Stimulated activated CD4-positive, alpha-beta T cell treated with anti-CD3 and anti-CD28 coated beads, Interleukin-1b, Interleukin-23, amount 100 ng/mL, for 24 hours (primary cell): ENCODE results near the gene SLC2A8.

Experiments used
- DNase-seq, 4 experiments: peaks; one replicate each; pipeline ENCODE4 v3.0.0-alpha.2; 2020; ENCODE audit warnings: low read depth in 4 of 4, low spot score in 1 of 4

Gene SLC2A8

DNA sequence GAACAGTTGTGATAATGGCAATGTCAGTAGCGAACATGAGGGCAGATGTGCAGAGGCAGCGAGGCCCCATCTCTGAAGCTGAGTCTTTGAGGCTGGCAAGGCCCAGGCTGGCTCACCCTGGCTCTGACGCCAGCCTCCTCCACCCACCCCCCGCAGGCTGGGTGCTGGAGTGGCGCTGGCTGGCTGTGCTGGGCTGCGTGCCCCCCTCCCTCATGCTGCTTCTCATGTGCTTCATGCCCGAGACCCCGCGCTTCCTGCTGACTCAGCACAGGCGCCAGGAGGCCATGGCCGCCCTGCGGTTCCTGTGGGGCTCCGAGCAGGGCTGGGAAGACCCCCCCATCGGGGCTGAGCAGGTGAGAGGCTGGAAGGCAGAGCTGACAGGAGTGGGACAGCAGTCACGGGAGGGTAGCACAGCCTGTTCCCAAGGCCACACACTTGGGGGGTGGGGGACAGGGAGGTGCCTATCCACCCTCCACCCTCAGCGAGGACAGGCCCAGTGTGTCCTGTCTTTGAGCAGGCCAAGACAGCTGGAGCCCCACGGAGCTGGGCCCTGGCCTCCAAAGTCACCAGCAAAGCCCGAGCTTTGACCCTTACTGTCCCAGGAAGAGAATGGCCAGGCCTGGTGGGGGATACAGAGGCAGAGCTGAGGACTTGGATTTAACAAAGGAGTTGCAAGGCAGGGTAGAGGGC lies 5.6 kb downstream of the SLC2A8 start:
- no peak for DNase-seq

DNA sequence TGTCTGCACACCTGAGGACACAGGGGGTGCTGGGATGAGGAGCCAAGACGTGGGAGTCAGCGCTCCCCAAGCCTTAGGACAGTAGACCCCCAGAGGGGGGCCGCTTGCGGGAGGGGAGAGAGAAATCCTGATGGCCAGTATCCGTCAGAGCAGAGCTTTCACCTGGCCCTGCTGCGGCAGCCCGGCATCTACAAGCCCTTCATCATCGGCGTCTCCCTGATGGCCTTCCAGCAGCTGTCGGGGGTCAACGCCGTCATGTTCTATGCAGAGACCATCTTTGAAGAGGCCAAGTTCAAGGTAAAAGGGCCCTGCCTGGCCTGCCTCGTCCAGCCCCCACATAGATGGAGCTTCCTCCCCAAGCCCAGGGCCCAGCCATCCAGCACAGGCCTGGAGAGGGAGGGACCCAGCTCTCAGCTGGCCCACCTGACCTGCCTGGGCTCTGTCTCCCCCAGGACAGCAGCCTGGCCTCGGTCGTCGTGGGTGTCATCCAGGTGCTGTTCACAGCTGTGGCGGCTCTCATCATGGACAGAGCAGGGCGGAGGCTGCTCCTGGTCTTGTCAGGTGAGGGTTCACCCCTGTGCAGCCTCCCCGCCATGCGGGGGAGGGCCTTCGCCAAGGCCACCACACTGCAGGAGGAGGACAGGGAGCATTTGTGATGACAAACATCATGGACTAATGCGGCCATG lies 6.7 kb downstream of the SLC2A8 start:
- DNase-seq, result no peak

- DNase-seq, result no peak
Measured at GRCh38 chr9:127404631-127405030, 7.7 kb downstream of the SLC2A8 start.

DNA sequence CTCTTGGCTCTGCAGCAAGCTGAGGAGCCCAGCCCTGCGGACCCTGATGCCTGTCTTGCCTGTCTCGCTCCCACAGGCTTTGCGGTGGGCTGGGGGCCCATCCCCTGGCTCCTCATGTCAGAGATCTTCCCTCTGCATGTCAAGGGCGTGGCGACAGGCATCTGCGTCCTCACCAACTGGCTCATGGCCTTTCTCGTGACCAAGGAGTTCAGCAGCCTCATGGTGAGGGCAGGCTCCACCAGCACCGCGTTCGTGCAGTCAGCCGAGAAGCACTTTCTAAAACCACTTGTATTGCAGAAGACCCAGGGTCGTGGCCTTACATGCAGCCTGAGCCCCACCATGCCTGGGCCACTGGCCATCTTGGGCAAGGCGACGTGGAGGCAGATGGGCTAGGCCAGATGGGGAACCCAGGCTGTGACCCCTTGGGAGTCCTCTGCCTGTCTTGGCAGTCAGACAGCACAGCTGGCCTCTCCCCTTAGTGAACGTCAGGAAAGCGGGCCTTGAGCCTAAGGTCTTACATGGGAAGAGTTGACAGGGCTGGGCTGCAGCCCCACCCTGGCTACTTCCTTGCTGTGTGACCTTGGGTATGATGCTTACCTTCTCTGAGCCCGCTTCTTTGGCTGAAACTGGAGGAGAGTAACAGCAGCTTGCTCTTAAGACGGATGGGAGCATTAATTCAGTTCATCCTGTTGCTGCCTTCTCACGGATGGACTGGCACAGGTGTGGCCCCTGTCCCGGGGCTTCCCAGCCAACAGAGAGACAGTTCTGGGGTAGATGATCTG lies 8.6 kb downstream of the SLC2A8 start:
- no peak for DNase-seq

DNA sequence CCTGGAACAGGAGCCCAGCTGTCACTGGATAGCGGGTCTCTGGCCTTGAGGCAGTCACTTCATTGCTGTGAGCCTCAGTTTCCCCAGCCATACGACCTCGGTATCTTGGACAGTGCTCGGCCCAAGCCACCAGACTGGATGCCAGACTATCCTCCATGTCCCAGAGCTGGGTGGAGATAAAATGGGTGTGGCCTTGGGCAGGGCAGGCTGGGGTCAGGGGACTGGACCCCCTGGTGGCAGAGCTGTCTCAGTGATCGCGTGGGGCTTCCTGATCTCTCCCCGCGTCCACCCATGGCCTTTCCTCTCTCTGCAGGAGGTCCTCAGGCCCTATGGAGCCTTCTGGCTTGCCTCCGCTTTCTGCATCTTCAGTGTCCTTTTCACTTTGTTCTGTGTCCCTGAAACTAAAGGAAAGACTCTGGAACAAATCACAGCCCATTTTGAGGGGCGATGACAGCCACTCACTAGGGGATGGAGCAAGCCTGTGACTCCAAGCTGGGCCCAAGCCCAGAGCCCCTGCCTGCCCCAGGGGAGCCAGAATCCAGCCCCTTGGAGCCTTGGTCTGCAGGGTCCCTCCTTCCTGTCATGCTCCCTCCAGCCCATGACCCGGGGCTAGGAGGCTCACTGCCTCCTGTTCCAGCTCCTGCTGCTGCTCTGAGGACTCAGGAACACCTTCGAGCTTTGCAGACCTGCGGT lies 10.0 kb downstream of the SLC2A8 start:
- DNase-seq, result no peak

GRCh38 chr9:127407492-127407843 lies 10.5 kb downstream of the SLC2A8 start:
- no peak for DNase-seq

GRCh38 chr9:127411122-127411521 lies 14.2 kb downstream of the SLC2A8 start:
- no peak for DNase-seq

- no peak for DNase-seq
Measured at GRCh38 chr9:127415141-127415540, 18.2 kb downstream of the SLC2A8 start.

- DNase-seq, result no peak
Measured at GRCh38 chr9:127415657-127416056, 18.7 kb downstream of the SLC2A8 start.

DNA sequence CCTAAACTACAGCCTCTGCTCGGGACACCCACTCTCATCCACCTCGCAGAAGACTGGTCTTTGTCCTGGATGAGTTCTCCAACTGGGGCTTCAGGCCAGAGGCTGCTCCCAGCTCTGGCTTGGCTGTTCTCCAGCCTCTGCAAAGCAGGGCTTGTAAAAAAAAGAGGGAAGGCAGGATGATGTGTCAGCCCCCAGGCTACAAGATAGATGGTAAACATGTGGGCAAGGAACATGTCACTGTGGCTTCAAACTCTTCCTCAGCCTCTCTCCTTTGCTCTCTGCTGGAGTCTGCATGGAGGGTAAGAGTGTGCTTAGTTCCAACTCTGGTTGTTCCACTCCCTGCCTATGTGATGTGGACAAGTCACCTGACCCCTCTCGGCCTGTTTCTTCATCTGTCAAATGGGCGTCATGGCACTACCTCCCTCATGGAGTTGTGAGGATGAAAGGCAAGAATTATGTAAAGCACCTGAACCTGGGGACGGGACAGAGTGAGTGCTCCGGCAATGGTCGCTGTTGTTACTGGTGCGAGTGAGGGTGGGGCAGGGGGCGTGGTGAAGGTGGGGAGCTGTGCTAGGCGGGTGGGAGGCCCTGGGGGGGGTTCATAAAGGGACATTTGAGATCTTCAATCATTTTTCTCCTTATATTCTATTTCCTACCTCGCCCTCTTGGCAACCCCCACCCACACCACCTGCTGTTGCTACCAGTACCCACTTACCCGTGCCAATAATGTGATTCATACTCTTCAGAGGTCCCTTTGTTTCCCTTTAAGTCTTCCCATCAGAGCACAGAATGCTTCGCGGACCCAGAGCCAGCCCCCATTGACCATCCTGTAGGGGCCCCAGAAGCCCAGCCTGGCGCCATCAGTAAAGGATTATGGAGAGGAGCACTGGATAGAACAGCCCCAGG lies 20.4 kb downstream of the SLC2A8 start:
- no peak for DNase-seq

DNA sequence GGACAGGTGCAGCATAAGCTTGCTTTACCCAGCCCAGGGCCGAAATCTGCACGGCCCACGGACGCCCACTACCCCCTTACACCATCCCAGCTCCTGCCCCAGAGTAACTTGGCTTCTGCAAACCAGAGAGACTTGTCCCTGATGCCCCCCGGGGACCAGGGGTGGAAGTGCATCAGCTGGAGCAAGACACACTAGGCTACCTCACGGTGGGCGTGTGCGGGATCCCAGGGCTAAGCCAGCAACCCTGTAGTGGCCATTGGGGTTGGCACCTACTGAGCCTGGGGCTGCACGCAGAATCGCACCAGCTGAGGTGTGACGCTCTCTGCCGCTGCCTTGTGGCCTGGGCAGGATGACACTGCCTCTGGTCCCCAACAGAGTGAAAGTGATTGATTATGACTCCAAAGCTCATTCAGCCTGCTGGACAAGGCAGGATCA lies 21.1 kb downstream of the SLC2A8 start:
- peak in 1 of 4 experiments; percentile 39 for DNase-seq

- DNase-seq, result no peak
Measured at GRCh38 chr9:127419348-127419747, 22.4 kb downstream of the SLC2A8 start.

DNA sequence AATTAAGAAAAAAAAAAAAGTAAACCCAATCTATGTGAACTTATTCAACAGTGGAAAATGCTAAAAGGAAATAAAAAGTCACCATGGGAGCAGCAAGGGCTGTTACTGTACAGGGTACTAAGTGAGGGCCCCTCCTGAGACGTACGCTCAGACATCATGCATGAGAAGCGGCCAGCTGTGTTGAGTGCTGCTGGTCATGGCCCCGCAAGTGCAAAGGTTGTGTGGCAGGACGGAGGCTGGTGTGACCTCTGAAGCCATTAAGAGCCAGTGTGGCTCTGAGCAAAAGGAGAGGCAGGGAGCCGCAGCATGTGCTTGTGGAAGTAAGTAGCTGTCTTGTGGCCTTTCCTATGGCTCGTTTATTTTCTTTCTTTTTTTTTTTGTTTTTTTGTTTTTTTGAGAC lies 24.1 kb downstream of the SLC2A8 start:
- no peak for DNase-seq

GRCh38 chr9:127422133-127422782 lies 25.3 kb downstream of the SLC2A8 start:
- no peak for DNase-seq

DNA sequence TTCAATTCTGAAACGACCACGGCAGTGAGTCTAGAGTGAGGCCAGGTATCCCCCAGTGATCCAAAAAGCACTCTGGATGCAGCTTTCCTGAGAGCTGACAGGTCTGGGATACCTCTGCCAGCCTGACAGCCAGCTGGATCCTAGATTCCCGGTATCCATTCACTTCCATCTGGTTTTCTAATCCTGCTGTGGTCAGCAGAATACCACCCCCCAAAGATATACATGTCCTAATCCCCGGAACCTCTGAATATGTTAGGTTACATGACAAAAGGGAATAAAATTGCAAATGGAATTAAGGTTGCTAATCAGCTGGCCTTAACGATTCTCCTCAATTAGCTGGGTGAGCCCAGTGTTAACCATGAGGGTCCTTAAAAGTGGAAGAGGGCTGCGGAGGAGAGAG lies 25.8 kb downstream of the SLC2A8 start:
- no peak for DNase-seq

DNA sequence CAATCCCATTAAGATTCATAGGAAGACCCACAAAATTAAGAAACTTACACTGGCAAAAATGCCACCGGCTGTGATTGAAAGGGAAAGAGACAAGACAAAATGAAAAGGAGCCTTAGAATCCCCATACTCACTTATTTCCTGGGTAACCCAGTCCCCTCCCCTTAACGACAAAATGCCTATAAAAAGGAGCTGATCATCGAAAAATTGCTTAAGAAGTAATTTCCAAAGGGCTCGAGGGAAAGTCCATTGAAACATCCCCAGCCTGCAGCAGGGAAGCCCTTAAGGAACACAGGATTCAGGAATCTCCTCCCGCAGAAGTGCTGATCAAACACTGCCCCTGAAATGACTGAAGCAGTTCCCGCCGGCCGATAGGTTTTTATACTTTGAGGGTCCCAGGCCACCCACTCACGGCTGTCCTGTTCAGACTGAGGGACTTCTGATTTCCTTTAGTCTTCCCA lies 26.5 kb downstream of the SLC2A8 start:
- DNase-seq, result no peak

GRCh38 chr9:127423934-127424675 lies 27.1 kb downstream of the SLC2A8 start, which contains the start of gene ZNF79:
Gene ZNF79 (plus strand): TSS chr9:127424382. CDS start chr9:127424788, 406 bp downstream.
- DNase-seq, result peak; percentile 68 to 87 (median 86)

GRCh38 chr9:127424676-127424999 lies 27.7 kb downstream of the SLC2A8 start:
- DNase-seq, result no peak

GRCh38 chr9:127426756-127427155 lies 29.8 kb downstream of the SLC2A8 start:
- peak in 1 of 4 experiments; percentile 48 for DNase-seq
